Activated CD8-positive, alpha-beta memory T cell treated with anti-CD3 and anti-CD28 coated beads, Interleukin-2, amount 10 ng/mL, durations not matched to agents 7 days and 5 days (primary cell): ENCODE results near the gene ANXA8L1. TPM values are rescaled to one million over a fixed set of nuclear protein-coding genes. Genes with fewer than 3 reads are reported as not detected.
"Not testable (repeated sequence)": the region's sequence is repeated elsewhere in the genome, so short reads cannot be mapped to it uniquely, and the experiment has no call there.

ENCODE experiments used
- ATAC-seq: fragments of 150-1000 bp; cut with Tn5 transposase; one replicate; pipeline ENCODE4 v1.10.0; 2021; ENCODE audit warnings: moderate library complexity
- CTCF ChIA-PET: fragments of 350-600 bp; sonication (Branson Sonifier 250); formaldehyde crosslinking; loops from one replicate; lab custom pipeline; 2021; ENCODE audit warnings: antibody characterized with exemption; lab: Charles Lee
- DNase-seq: peaks from one replicate; pipeline ENCODE4 v3.0.0-alpha.2; 2020
- H3K27ac Mint-ChIP-seq: one replicate; pipeline ENCODE4 v1.8.0; 2021; ENCODE audit warnings: mild to moderate bottlenecking, mixed read lengths
- H3K27me3 Mint-ChIP-seq: one replicate; pipeline ENCODE4 v1.8.0; 2021; ENCODE audit warnings: mixed read lengths
- H3K36me3 Mint-ChIP-seq: one replicate; pipeline ENCODE4 v1.8.0; 2021; ENCODE audit warnings: mild to moderate bottlenecking, mixed read lengths
- H3K4me1 Mint-ChIP-seq: one replicate; pipeline ENCODE4 v1.8.0; 2021; ENCODE audit warnings: mixed read lengths
- H3K4me3 Mint-ChIP-seq: one replicate; pipeline ENCODE4 v1.8.0; 2021; ENCODE audit warnings: mild to moderate bottlenecking, moderate library complexity, mixed read lengths
- H3K9me3 Mint-ChIP-seq: one replicate; pipeline ENCODE4 v1.8.0; 2022; ENCODE audit warnings: low read depth, mixed read lengths
- total RNA-seq, 2 experiments: library from RNA; stranded (reverse); gene quantifications; one replicate each; pipeline ENCODE4 v1.2.3, GENCODE V29; 2021

ANXA8L1 gene
- total RNA-seq, 2 experiments from 2014 or later, result 1.1 TPM; not detected in 1

GRCh38 chr10:46378108-46378507 is 2.5 kb downstream of the ANXA8L1 start:
- H3K4me3 Mint-ChIP-seq, ATAC-seq, H3K36me3 Mint-ChIP-seq, CTCF ChIA-PET, H3K9me3 Mint-ChIP-seq, DNase-seq, H3K4me1 Mint-ChIP-seq, H3K27ac Mint-ChIP-seq, H3K27me3 Mint-ChIP-seq: not testable (repeated sequence)

- H3K4me3 Mint-ChIP-seq, H3K4me1 Mint-ChIP-seq, H3K9me3 Mint-ChIP-seq, H3K27me3 Mint-ChIP-seq, H3K27ac Mint-ChIP-seq, CTCF ChIA-PET, DNase-seq, H3K36me3 Mint-ChIP-seq: not testable (repeated sequence)
- peak; percentile 65 for ATAC-seq
These were observed 3.8 kb downstream of the ANXA8L1 start for GRCh38 chr10:46379233-46379848.

DNA sequence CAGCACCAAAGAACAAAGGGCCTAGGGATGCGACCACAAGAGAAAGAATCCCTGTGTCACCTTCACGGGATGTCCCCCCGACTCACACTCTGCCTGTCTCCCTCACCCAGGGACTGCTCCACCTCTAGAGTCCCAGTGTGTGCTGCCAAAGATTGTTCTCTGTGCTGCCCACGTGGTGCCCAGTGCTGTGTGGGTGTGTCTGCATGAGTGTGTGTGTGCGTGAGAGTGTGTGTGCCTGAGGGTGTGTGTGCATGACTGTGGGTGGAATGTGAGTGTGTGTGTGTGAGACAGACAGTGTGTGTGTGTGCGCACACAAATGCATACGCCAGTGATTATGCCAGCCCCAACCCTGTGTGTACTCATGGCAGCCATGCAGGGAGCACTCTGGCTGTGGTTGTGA is 10.3 kb downstream of the ANXA8L1 start:
- ATAC-seq, H3K27ac Mint-ChIP-seq, H3K27me3 Mint-ChIP-seq, CTCF ChIA-PET, H3K9me3 Mint-ChIP-seq, H3K4me3 Mint-ChIP-seq, DNase-seq, H3K36me3 Mint-ChIP-seq, H3K4me1 Mint-ChIP-seq: not testable (repeated sequence)

- DNase-seq, H3K4me1 Mint-ChIP-seq, H3K36me3 Mint-ChIP-seq, H3K9me3 Mint-ChIP-seq, CTCF ChIA-PET, H3K27me3 Mint-ChIP-seq, H3K4me3 Mint-ChIP-seq, H3K27ac Mint-ChIP-seq: not testable (repeated sequence)
- peak; percentile 94 for ATAC-seq
These were observed 11.1 kb downstream of the ANXA8L1 start for GRCh38 chr10:46386694-46387093.

- H3K4me3 Mint-ChIP-seq, DNase-seq, CTCF ChIA-PET, H3K9me3 Mint-ChIP-seq, H3K27ac Mint-ChIP-seq, ATAC-seq, H3K27me3 Mint-ChIP-seq, H3K36me3 Mint-ChIP-seq, H3K4me1 Mint-ChIP-seq: not testable (repeated sequence)
These were observed 11.8 kb downstream of the ANXA8L1 start for GRCh38 chr10:46387309-46387902.

GRCh38 chr10:46391422-46391821 is 15.8 kb downstream of the ANXA8L1 start:
- H3K27ac Mint-ChIP-seq, H3K4me1 Mint-ChIP-seq, H3K9me3 Mint-ChIP-seq, ATAC-seq, H3K27me3 Mint-ChIP-seq, H3K4me3 Mint-ChIP-seq, H3K36me3 Mint-ChIP-seq, CTCF ChIA-PET, DNase-seq: not testable (repeated sequence)

DNA sequence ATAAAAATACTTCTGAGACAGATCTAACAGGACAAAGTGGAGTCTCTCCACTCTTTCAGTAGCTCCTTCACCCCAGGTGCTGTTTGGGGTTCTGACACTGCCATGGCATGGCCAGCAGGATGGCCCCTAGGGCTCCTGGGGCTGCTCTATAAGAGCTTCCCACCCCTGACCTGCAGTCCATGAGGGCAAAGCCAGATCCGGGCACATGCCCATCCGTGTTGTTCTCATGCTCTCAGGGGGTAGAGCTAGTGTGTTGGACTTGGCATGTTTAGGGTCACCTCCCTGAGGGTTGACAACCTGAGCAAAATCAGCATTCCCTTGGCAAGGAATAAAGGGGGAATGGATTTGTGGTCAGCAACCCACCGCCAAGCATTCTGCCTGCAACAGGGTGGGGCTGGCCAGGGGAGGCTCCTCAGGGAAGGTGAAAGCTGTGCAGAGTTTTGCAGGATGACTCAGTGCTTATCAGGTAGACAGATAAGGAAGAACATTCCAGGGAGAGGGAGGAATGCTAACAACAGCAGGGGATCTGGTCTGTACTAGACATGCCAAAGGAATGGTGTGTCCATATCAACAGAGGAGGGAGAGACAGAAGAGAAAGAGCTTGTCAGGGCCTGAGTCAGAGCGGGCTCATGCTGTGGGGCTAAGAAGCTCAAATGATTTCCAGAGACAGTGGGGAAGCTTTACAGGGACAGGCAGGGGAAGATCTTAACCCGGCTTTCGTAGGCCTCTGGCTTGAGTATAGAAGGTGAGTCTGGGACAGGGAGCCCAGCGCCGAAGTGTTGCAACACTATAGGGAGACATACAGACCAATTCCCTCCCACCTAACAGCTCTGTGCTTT is 21.1 kb downstream of the ANXA8L1 start:
- H3K36me3 Mint-ChIP-seq, CTCF ChIA-PET, ATAC-seq: not testable (repeated sequence)

GRCh38 chr10:46397767-46398166 is 22.2 kb downstream of the ANXA8L1 start:
- H3K27me3 Mint-ChIP-seq, H3K27ac Mint-ChIP-seq, H3K4me3 Mint-ChIP-seq, H3K36me3 Mint-ChIP-seq, H3K9me3 Mint-ChIP-seq, ATAC-seq, DNase-seq, H3K4me1 Mint-ChIP-seq, CTCF ChIA-PET: not testable (repeated sequence)

More for the DNA sequence above, 21.1 kb downstream of the ANXA8L1 start:
- not testable (repeated sequence) for H3K27ac Mint-ChIP-seq, H3K27me3 Mint-ChIP-seq, H3K4me1 Mint-ChIP-seq, H3K4me3 Mint-ChIP-seq, H3K9me3 Mint-ChIP-seq, DNase-seq

DNA sequence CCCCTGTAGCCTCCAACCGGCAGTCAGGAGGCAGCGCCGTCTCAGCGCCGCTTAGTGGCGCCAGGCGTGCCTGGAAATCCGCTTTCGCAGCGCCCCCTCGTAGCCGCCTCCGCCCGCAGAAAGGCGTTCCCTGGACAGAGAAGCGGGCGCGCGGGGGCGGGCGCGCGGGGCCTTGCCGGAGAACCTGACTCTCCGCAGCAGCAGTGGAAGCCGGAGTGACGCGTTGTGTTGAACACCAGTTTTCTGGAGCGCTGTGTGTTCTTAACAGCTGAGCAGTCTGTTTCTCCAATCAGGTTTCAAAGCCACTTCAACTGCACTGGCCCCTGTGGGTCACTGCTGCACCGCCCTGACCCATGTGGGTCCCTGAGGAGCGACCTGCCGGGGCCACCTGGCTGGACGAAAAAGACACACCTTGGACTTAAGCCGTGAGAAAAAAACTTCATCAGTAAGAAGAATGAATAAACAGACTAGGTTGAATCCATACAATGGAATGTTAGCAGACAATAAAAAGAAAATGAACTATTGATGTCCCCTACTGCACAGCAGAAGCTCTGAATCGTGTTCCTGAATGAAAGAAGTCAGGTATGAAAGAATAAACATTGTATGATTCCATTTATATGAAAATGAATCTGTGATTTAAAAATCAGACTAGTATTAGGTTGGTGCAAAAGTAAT is 22.8 kb downstream of the ANXA8L1 start:
- H3K36me3 Mint-ChIP-seq, H3K27me3 Mint-ChIP-seq, H3K4me3 Mint-ChIP-seq, H3K27ac Mint-ChIP-seq, H3K4me1 Mint-ChIP-seq, CTCF ChIA-PET, DNase-seq, H3K9me3 Mint-ChIP-seq: not testable (repeated sequence)
- ATAC-seq, result peak; percentile 91

- H3K4me3 Mint-ChIP-seq, ATAC-seq, H3K27ac Mint-ChIP-seq, DNase-seq, H3K27me3 Mint-ChIP-seq, H3K4me1 Mint-ChIP-seq, H3K9me3 Mint-ChIP-seq, CTCF ChIA-PET, H3K36me3 Mint-ChIP-seq: not testable (repeated sequence)
These were observed 34.0 kb downstream of the ANXA8L1 start for GRCh38 chr10:46409556-46409955.

- ATAC-seq, CTCF ChIA-PET, H3K36me3 Mint-ChIP-seq, H3K27me3 Mint-ChIP-seq, H3K9me3 Mint-ChIP-seq, DNase-seq, H3K4me1 Mint-ChIP-seq, H3K4me3 Mint-ChIP-seq, H3K27ac Mint-ChIP-seq: not testable (repeated sequence)
These were observed 35.5 kb downstream of the ANXA8L1 start for GRCh38 chr10:46411123-46411522.

DNA sequence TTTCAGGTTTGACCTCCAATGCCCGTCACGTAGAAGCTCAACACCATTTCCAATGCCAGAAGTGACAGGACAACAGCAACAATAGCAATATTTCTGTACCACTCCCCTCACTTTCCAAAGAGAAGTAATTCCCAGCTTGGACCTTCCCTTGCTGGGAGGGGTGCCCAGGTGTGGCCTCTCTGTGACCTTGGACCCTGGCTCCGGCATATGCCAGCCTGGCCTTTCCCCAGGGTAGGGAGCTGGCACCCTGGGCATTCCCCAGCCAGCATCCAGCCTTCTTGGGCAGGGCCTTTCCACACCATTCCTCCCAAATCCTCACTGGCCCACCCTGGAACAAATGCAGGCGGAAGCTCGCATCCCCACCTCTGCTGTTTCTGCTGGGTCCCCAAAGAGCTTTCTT is 37.1 kb downstream of the ANXA8L1 start:
- H3K4me1 Mint-ChIP-seq, CTCF ChIA-PET, H3K9me3 Mint-ChIP-seq, H3K27me3 Mint-ChIP-seq, H3K4me3 Mint-ChIP-seq, H3K27ac Mint-ChIP-seq, DNase-seq, ATAC-seq, H3K36me3 Mint-ChIP-seq: not testable (repeated sequence)

GRCh38 chr10:46415291-46415690 is 39.7 kb downstream of the ANXA8L1 start:
- H3K4me1 Mint-ChIP-seq, ATAC-seq, H3K27me3 Mint-ChIP-seq, H3K36me3 Mint-ChIP-seq, DNase-seq, H3K27ac Mint-ChIP-seq, CTCF ChIA-PET, H3K4me3 Mint-ChIP-seq, H3K9me3 Mint-ChIP-seq: not testable (repeated sequence)
